Subcutaneous adipose tissue (tissue), 4 donors: Measurements from ENCODE around the gene ABCG5. TPM values are rescaled to one million over a fixed set of nuclear protein-coding genes. Genes with fewer than 3 reads are reported as not detected.

ENCODE experiments used
- total RNA-seq, 4 donors: library from RNA; depleted of rRNA; stranded (reverse); fragments of >200 nt; gene quantifications; one replicate each; pipeline ENCODE4 v1.1.0, GENCODE V29; 2016
- TF ChIP-seq, protein P1 (sequence below): fragments of 450-650 bp; IDR thresholded peaks from one replicate; pipeline ENCODE4 v1.5.1; 2016; ENCODE audit warnings: low read depth, mild to moderate bottlenecking, control low read depth, antibody characterized with exemption, moderate library complexity

Gene ABCG5
- total RNA-seq, 4 donors from 2014 or later: not detected

DNA sequence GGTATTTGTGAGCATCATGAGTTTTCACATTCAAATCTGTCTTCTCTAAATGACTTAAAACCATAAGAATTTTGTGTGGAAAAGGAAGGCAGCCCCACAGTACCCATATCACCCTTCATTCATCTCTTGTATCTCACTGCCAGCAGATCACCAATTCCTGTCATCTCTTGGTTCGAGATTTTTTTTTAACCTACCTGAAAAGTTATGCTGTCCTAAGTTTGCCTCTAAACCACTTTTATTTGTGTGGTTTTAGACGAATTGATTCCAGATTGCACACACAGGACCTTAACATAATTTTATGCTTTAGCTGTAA lies 32.0 kb downstream of the ABCG5 start:
- TF ChIP-seq, protein P1, sequence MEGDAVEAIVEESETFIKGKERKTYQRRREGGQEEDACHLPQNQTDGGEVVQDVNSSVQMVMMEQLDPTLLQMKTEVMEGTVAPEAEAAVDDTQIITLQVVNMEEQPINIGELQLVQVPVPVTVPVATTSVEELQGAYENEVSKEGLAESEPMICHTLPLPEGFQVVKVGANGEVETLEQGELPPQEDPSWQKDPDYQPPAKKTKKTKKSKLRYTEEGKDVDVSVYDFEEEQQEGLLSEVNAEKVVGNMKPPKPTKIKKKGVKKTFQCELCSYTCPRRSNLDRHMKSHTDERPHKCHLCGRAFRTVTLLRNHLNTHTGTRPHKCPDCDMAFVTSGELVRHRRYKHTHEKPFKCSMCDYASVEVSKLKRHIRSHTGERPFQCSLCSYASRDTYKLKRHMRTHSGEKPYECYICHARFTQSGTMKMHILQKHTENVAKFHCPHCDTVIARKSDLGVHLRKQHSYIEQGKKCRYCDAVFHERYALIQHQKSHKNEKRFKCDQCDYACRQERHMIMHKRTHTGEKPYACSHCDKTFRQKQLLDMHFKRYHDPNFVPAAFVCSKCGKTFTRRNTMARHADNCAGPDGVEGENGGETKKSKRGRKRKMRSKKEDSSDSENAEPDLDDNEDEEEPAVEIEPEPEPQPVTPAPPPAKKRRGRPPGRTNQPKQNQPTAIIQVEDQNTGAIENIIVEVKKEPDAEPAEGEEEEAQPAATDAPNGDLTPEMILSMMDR: no peak

DNA sequence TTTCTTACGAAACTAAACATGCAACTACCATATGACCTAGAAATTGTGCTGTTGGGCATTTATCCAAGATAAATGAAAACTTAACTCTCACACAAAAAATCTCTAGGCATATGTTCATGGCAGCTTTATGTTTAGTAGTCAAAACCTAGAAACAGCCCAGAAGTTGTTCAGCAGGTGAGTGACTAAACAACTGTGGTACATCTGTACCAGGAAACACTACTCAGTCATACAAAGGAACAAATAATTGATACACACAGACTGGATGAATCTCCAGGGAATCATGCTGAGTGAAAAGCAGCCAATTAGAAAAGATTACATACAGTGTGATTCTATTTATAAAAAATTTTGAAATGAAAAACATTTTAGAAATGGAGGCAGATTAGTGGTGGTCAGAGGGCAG lies 35.5 kb downstream of the ABCG5 start:
- TF ChIP-seq, protein P1: no peak

DNA sequence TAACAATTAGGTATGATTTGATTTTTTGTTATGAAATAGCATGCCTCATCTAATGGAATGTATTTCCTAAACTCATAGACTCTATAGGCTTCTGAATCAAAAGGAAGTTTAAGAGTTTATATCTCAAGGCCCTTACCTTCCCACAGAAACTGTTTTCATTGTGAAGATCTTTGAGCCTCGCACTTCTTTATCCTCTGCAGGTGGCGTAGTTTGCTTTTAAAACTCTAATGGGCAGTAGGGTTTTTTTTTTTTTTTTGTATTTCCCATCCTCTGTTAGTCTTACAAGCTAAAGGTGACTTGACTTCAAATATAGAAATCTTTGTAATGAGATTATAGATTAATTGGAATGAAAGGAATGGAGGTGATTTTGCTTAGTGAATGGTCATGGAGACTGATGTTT lies 36.5 kb downstream of the ABCG5 start:
- TF ChIP-seq, protein P1: no peak

DNA sequence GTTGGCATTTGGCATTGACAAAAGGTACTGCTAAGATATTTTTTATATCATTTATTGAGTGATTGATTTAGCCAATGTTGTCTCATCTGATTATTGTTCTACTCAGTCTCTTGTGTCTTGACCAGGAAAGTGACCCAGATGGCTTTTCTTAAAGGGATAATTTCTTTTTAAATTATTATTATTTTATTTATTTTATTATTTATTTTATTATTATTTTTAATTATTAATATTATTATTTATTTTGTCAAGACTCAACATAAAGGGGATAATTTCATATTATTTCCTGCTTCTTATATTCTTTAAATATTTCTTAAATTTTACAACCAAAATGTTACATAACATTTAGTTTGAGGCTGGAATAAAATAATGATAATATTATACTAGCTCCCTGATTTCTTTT lies 37.7 kb downstream of the ABCG5 start:
- TF ChIP-seq, protein P1: no peak

DNA sequence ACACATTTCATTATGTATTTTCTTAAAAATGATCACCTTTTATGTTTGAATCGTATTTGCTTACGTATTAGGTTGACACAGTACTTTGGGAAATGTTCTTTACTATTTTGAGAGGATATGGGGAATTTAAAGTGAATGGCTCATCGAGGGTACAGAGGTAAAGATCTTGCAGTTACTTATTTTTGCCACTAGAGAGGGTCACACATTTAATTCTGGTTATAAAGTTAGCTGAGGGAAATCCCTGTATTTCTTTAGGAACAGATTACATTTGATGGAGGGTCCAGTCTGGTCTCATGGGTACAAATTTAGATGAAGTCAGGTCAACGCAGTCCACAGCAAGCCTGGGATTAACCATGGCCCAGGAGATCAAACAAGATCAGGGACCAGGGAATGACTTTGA lies 40.3 kb downstream of the ABCG5 start:
- TF ChIP-seq, protein P1: no peak

DNA sequence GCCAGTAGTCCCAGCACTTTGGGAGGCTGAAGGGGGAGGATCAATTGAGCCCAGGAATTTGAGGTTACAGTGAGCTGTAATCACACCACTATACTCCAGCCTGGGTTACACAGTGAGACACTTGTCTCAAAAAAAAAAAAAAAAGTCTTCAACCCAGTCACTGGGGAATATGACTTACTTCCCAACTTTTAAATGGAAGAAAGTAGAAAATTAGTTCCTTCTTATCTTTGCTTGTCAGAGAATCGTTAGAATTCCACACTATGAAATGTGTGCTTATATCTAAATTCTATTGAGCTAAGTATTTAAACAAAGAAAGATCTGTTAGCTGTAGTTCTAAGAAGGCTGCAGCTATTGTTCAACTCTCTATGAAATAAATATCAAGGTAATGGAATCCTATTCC lies 42.4 kb downstream of the ABCG5 start:
- TF ChIP-seq, protein P1: no peak

DNA sequence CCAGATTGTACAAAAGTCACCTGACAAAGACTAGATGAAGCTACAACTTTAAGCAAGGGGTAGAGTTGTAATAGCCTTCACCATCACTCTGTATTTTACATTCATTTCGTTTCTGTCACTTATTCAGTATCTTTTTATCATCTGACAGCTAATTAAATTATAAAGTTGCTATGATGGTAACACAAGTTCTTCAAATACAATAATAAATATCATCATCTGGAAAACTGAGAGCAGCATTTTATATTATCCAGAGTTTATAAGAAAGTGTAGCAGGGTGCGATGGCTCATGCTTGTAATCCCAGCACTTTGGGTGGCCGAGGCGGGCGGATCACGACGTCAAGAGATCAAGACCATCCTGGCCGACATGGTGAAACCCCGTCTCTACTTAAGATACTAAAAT lies 43.7 kb downstream of the ABCG5 start:
- TF ChIP-seq, protein P1: no peak

DNA sequence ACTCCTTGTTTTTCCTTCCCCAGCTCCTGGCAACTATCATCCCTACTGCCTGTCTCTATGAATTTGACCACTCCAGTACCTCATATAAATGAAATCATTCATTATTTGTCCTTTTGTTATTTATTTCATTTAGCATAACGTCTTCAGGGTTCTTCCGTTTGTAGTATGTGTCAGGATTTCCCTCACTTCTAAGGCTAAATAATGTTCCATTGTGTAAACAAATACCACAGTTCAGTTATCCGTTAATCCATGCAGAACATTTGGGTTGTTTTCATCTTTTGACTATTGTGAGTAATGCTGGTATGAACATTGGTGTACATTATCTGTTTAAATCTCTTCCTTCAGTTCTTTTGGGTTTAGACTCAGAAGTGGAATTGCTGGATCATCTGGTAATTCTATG lies 46.0 kb downstream of the ABCG5 start:
- TF ChIP-seq, protein P1: no peak
